ENCODE results near the gene MAPK11. TPM values are rescaled to one million over a fixed set of nuclear protein-coding genes. Genes with fewer than 3 reads are reported as not detected.

MAPK11 gene
- total RNA-seq, 1 donor from 2014 or later = 11.9 TPM

- DNase-seq (ENCODE audit: low read depth) = no peak
- Histone ChIP-seq H3K4me3 (ENCODE audit: low read depth, low read length) (no peak overlapping the region), H3K27me3 (ENCODE audit: control insufficient read depth, insufficient read depth, low read length) (no peaks in the 10 kb centered on the region), H3K36me3 (ENCODE audit: control insufficient read depth, insufficient read depth, low read length) (peaks cover 8% of the 10 kb centered on the region)
- TF ChIP-seq, protein P1, sequence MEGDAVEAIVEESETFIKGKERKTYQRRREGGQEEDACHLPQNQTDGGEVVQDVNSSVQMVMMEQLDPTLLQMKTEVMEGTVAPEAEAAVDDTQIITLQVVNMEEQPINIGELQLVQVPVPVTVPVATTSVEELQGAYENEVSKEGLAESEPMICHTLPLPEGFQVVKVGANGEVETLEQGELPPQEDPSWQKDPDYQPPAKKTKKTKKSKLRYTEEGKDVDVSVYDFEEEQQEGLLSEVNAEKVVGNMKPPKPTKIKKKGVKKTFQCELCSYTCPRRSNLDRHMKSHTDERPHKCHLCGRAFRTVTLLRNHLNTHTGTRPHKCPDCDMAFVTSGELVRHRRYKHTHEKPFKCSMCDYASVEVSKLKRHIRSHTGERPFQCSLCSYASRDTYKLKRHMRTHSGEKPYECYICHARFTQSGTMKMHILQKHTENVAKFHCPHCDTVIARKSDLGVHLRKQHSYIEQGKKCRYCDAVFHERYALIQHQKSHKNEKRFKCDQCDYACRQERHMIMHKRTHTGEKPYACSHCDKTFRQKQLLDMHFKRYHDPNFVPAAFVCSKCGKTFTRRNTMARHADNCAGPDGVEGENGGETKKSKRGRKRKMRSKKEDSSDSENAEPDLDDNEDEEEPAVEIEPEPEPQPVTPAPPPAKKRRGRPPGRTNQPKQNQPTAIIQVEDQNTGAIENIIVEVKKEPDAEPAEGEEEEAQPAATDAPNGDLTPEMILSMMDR (IDR thresholded peaks at IDR 0.05; ENCODE audit: insufficient read depth, low read length, poor library complexity, severe bottlenecking) = no peak
Measured at GRCh38 chr22:50216055-50216683, 54.0 kb downstream of the MAPK11 start.

GRCh38 chr22:50215297-50216054 is 54.7 kb downstream of the MAPK11 start:
- DNase-seq (ENCODE audit: low read depth) = no peak
- H3K27me3 ChIP-seq (ENCODE audit: control insufficient read depth, insufficient read depth, low read length) = no peaks in the 10 kb centered on the region
- H3K36me3 ChIP-seq (ENCODE audit: control insufficient read depth, insufficient read depth, low read length) = peaks cover 11% of the 10 kb centered on the region
- no peak overlapping the region for H3K4me3 ChIP-seq (ENCODE audit: low read depth, low read length)
- TF ChIP-seq, protein P1 (IDR thresholded peaks at IDR 0.05; ENCODE audit: insufficient read depth, low read length, poor library complexity, severe bottlenecking) = no peak

Other genes with a start within 250 kb of the MAPK11 start
- gene TTLL8, start 212.1 kb downstream of the MAPK11 start, total RNA-seq = not detected in 2 replicates
- not detected in 2 replicates for gene MLC1, start 185.0 kb downstream of the MAPK11 start, total RNA-seq
- gene MOV10L1, start 180.4 kb downstream of the MAPK11 start, total RNA-seq = 0.21 and 1.7 TPM in 2 replicates
- gene PANX2, start 99.6 kb downstream of the MAPK11 start, total RNA-seq = 0.33 and 1.1 TPM in 2 replicates
- gene TRABD, start 84.5 kb downstream of the MAPK11 start, total RNA-seq = 60.2 and 73.5 TPM in 2 replicates
- gene SELENOO, start 69.4 kb downstream of the MAPK11 start, total RNA-seq = 12.0 and 14.8 TPM in 2 replicates
- 27.2 and 33.6 TPM in 2 replicates for gene TUBGCP6, start 25.4 kb downstream of the MAPK11 start, total RNA-seq
- 21.1 and 34.8 TPM in 2 replicates for gene HDAC10, start 19.1 kb downstream of the MAPK11 start, total RNA-seq
- 25.5 and 27.3 TPM in 2 replicates for gene MAPK12, start 8.7 kb downstream of the MAPK11 start, total RNA-seq
- gene PLXNB2, start 37.3 kb upstream of the MAPK11 start, total RNA-seq = 251 and 302 TPM in 2 replicates
- gene DENND6B, start 56.6 kb upstream of the MAPK11 start, total RNA-seq = 4.5 TPM in 2 replicates
- gene PPP6R2, start 72.9 kb upstream of the MAPK11 start, total RNA-seq = 45.2 and 53.4 TPM in 2 replicates
- 96.6 and 127 TPM in 2 replicates for gene SBF1, start 204.7 kb upstream of the MAPK11 start, total RNA-seq
- gene ADM2, start 211.2 kb upstream of the MAPK11 start, total RNA-seq = 27.3 and 29.0 TPM in 2 replicates
- gene MIOX, start 216.5 kb upstream of the MAPK11 start, total RNA-seq = 0.68 and 1.8 TPM in 2 replicates
- 48.3 and 75.4 TPM in 2 replicates for gene LMF2, start 237.3 kb upstream of the MAPK11 start, total RNA-seq
- gene NCAPH2, start 237.8 kb upstream of the MAPK11 start, total RNA-seq = 41.3 and 50.2 TPM in 2 replicates